ENCODE results near the gene SET. TPM values are rescaled to one million over a fixed set of nuclear protein-coding genes. Genes with fewer than 3 reads are reported as not detected.

The SET gene
- total and polyA plus RNA-seq, 2 donors (not counting 1 experiment from before 2014, with no cell fraction given) = 54.9 to 309 TPM

- peak; percentile 89 for DNase-seq
- Histone ChIP-seq H3K9me3 (ENCODE audit: control extremely low read depth in 1 of 3, control insufficient read depth in 2 of 3, insufficient read depth in 1 of 3, low read length in 2 of 3) (peaks cover 0 to 11% (median 0%) of the 10 kb centered on the region in 3 donors), H3K9ac (ENCODE audit: low read length) (peak overlapping the region; percentile 94), H3K27me3 (replicated peaks in 1 of 4; ENCODE audit: control extremely low read depth in 1 of 4, control insufficient read depth in 3 of 4, insufficient read depth in 4 of 4, low read length in 3 of 4) (no peaks in the 10 kb centered on the region), H3K79me2 (ENCODE audit: control insufficient read depth, insufficient read depth, low read length) (peaks cover 77% of the 10 kb centered on the region), H3K4me3 (ENCODE audit: control extremely low read depth in 1 of 5, extremely low read depth in 1 of 5, insufficient read depth in 1 of 5, low read depth in 2 of 5, low read length in 4 of 5) (peak overlapping the region; percentile 85 to 99 (median 88)), H3K36me3 (replicated peaks in 1 of 2; ENCODE audit: control extremely low read depth in 1 of 2, control insufficient read depth in 1 of 2, extremely low read depth in 1 of 2, insufficient read depth in 2 of 2, low read length in 1 of 2) (peaks cover 0 to 6% of the 10 kb centered on the region in 2 experiments), H2AFZ (ENCODE audit: insufficient read depth, low read depth, low read length, poor library complexity, severe bottlenecking) (peak overlapping the region; percentile 73), H4K20me1 (ENCODE audit: control insufficient read depth, insufficient read depth, low read length, poor library complexity, severe bottlenecking) (peaks cover 9% of the 10 kb centered on the region), H3K4me1 (ENCODE audit: control insufficient read depth in 2 of 2, insufficient read depth in 2 of 2, low read length in 2 of 2) (peaks cover 45 to 66% of the 10 kb centered on the region in 2 donors), H3K27ac (ENCODE audit: low read length in 2 of 2) (peak overlapping the region; percentile 94), H3K4me2 (replicated peaks; ENCODE audit: low read depth, low read length, poor library complexity, severe bottlenecking) (peak overlapping the region; percentile 93)
- Mint-ChIP-seq H3K4me1 (peaks cover 53% of the 10 kb centered on the region), H3K27me3 (no peaks in the 10 kb centered on the region), H3K9me3 (ENCODE audit: insufficient read depth) (no peaks in the 10 kb centered on the region), H3K27ac (peak overlapping the region; percentile 96), H3K4me3 (peak overlapping the region; percentile 98)
- ChIA-PET CTCF (interaction anchor here (1.2 to 1.9 kb wide), 4 partner anchors 8 to 134 kb away, joined by 4 to 16 read pairs (median 6); partner anchors contain the start of genes ENDOG and PKN3), POLR2A (interaction anchor here (0.5 to 1.9 kb wide), 9 partner anchors 9 to 1356 kb away, joined by 3 to 7 read pairs (median 5); partner anchors contain the start of genes DYNC2I2 and ZDHHC12)
- peak; percentile 44 for ATAC-seq (ENCODE audit: low read depth)
- TF ChIP-seq, protein P1, sequence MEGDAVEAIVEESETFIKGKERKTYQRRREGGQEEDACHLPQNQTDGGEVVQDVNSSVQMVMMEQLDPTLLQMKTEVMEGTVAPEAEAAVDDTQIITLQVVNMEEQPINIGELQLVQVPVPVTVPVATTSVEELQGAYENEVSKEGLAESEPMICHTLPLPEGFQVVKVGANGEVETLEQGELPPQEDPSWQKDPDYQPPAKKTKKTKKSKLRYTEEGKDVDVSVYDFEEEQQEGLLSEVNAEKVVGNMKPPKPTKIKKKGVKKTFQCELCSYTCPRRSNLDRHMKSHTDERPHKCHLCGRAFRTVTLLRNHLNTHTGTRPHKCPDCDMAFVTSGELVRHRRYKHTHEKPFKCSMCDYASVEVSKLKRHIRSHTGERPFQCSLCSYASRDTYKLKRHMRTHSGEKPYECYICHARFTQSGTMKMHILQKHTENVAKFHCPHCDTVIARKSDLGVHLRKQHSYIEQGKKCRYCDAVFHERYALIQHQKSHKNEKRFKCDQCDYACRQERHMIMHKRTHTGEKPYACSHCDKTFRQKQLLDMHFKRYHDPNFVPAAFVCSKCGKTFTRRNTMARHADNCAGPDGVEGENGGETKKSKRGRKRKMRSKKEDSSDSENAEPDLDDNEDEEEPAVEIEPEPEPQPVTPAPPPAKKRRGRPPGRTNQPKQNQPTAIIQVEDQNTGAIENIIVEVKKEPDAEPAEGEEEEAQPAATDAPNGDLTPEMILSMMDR (IDR thresholded peaks at IDR 0.05) = no peak
- no peak for TF ChIP-seq EZH2 (IDR thresholded peaks at IDR 0.05; ENCODE audit: borderline replicate concordance, insufficient read depth, low read depth, low read length, poor library complexity, severe bottlenecking)
- WGBS (ENCODE audit: insufficient coverage) = 2% methylated on average over 14 of the region's 15 CpGs
- intact Hi-C loops (cut with micrococcal nuclease) = loop anchor here (1.0 to 5.0 kb wide), 5 partner anchors 18 to 262 kb away; partner anchors contain the start of genes DOLK, DYNC2I2, NUP188 and ODF2
Observed at GRCh38 chr9:128684325-128685199, 4.5 kb upstream of the SET start.

Measured in B cell (primary cell).